HG03342 (cell line): Measurements from ENCODE around the gene LRWD1.
"Not testable (repeated sequence)": the region's sequence is repeated elsewhere in the genome, so short reads cannot be mapped to it uniquely, and the experiment has no call there.

Experiments used
- ATAC-seq: cut with Tn5 transposase; IDR thresholded peaks from one replicate; pipeline ENCODE4 v1.9.1; 2021; ENCODE audit warnings: mild to moderate bottlenecking, moderate library complexity; ENCODE audit not compliant: unreplicated experiment

The LRWD1 gene

DNA sequence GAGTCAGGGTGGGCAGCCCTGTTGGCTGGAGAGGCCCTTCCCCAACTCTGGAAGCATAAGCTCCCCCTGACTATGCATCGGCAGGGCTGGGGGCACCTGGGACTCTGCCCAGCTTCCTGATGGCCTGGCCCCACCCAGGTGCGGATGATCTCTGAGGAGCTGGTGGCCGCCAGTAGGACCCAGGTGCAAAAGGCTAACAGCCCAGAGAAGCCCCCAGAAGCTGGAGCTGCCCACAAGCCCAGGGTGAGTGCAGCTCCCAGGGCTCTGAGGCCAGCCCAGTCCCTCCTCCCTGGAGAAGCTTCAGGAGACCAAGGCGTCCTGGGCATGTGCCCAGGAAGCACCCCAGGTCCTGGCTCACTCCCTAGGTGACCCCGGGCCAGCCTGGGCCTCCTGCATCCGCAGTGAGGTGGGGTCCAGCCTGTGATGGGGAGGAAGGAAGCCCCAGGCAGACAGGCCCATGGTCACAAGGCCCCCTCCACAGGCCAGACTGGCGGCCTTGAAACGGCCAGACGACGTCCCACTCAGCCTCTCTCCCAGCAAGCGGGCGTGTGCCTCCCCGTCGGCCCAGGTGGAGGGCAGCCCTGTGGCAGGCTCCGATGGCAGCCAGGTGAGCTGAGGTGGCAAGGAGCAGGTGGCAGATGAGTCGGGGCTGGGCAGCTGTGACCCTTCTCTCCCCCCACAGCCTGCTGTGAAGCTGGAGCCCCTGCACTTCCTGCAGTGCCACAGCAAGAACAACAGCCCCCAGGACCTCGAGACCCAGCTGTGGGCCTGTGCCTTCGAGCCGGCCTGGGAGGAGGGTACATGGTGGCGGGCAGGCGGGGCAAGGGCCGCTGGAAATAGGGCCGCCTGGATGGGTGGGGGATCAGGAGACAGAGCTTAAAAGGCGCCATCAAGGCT is 3.0 kb downstream of the LRWD1 start:
- no peak for ATAC-seq

DNA sequence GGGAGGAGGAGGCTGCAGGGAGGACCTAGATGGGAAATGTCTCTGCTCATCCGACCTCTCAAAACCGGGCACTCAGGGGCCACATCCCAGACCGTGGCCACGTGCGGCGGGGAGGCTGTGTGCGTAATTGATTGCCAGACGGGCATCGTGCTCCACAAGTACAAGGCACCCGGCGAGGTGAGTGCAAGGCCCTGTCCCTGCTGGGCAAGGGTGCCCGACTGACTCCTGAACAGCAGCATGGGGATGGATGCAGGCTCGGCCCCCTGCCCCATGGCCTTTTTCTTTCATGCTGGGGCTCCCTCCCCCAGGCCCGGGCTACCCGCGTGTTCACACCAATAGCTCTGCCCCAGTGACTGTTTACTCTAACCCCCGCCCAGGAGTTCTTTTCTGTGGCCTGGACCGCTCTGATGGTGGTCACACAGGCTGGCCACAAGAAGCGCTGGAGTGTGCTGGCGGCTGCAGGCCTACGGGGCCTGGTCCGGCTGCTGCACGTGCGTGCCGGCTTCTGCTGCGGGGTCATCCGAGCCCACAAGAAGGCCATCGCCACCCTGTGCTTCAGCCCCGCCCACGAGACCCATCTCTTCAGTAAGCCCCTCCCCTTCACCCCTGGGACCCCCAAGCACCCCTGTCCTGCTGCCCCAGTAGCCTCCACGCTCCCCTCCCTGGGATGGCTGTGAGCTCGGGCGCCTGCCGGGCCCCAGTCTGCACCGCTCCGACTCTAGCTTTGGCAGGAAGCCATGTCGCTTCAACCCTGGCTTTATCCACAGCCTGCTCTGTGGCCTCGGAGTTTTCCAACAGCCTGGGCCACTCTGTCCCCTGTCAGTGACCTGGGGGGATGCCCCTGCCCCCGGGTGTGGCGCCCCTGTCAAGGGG is 3.9 kb downstream of the LRWD1 start:
- ATAC-seq: no peak

DNA sequence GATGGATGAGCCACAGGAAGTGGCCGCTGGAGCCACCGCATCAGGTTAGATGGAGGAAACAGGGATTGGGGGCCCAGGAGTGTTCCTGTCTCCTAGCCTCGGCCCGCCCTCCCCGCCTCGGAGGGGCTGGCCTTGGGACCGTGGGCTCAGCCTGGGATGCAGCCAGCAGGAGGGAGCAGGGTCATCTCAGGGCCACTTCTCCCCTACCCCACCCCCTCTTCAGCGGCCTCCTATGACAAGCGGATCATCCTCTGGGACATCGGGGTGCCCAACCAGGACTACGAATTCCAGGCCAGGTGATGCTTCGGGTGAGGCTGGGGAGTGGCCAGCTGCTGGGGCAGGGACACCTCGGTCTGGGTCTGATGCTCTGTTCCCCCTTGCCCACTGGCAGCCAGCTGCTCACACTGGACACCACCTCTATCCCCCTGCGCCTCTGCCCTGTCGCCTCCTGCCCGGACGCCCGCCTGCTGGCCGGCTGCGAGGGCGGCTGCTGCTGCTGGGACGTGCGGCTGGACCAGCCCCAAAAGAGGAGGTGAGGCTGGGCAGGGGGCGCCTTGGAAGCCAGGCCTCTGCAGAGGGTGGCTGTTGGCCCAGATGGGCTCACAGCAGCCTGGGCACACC is 4.7 kb downstream of the LRWD1 start:
- no peak for ATAC-seq

DNA sequence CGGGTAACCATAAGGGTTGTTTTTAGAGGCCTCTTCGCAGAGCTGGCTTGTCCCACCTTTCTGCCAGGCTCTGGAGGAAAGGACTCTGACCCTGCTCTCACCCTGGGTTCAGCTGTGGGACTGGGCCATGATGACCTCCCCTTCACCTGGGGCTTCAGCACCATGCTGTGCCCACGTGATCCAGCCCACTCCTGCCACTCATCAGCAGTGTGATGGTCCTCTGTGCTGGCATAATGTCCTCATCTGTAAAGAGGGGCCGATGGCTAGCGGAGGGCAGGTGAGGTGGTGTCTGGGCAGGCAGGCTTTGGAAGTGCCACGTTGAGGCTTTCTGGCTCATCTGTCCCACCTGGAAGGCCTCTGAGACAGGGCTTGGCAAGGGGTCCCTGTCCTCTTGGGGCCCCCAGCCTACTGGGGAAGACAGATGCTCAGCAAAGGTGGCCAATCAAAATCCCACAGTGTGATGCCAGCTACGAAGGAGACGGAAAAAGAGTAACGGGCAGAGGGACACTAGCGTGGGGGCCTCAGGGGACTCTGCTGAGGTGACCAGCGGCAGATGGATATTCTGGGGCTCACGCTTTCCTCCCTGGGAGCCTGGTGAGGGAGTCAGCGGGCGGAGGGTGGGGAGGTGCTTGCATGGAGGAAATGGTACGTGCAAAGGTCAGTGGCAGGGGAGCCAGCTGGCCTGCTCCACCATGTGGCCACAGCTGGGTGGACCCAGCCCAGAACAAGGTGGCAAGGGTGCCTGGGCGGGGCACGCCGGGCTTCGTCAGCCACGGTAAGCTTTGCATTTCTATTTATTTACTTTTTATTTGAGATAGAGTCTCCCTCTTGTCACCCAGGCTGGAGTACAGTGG is 5.4 kb downstream of the LRWD1 start:
- no peak for ATAC-seq

DNA sequence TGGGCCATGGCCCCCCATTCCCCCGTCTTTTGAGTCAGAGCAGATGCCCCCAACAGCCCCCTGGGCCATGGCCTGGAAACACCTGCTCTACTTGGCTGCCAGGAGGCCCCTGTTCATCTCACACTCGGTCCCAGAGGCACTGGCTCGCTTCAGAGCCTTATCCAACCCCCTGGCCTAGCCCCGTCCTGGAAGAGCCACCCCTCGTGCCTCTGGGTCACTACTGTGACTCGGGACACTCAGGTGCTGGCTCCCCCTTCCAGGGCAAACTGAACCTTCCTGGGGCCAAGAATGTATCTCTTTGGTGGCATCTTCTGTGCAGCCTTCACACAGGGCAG is 7.0 kb downstream of the LRWD1 start:
- ATAC-seq: no peak

DNA sequence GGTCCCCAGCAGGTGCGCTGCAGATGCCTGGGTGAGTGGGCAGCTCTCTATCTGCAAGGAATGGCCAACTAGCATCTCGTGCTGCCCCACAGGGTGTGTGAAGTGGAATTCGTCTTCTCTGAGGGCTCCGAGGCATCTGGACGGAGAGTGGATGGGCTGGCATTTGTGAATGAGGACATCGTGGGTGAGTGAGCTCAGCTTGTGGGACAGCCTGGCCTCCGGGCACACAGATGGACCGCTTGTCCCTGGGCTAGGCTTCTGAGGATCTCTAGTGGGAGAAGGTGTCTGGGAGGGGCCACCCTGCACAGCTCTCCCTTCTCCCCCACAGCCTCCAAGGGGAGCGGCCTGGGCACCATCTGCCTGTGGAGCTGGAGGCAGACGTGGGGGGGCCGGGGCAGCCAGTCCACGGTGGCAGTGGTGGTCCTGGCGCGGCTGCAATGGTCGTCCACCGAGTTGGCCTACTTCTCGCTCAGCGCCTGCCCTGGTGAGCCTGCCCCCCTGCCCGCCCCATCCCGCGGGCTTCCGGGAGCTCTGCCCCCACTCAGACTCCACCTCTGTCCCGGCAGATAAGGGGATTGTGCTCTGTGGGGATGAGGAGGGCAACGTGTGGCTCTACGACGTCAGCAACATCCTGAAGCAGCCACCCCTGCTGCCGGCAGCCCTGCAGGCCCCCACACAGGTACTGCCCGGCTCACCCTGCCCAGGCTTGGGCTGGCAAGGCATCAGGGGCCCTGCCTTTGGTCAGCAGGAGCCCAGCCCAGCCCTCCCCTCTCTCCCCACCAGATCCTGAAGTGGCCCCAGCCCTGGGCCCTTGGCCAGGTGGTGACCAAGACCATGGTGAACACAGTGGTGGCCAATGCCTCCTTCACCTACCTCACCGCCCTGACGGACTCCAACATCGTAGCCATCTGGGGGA is 7.6 kb downstream of the LRWD1 start:
- no peak for ATAC-seq

DNA sequence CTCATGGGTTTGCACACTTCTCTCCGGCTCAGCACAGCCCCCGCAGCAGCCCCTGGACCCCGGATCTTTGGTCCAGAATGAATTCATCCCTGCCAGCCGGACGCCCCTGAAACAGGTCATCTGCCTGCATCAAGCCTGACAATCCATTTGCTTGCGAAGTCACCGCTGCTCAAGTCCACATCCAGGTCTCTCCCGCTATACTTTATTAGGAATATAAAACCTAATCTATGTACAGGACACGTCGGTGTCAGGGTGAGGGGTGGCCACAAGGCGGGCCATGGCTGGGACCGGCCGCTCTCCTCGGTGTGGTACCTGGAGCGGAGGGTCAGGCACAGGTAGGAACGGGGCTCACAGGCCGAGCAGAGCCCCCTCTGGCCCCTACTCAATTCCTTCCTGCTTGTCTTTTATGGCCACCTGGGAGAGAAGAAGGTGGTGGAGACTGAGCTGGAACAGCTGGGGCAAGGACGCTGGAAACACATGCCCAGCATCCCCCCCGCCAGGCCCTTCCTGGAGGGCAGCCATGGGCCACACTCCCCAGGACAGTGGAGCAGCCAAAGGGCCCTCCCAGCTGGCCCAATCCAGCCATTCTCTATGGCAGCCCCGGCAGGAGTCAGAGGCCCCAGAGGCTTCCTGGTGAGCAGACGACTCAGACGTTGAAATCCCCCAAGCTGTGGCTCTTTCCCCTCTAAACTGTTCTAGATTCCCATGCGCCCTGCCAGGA is 8.6 kb downstream of the LRWD1 start:
- ATAC-seq: no peak

DNA sequence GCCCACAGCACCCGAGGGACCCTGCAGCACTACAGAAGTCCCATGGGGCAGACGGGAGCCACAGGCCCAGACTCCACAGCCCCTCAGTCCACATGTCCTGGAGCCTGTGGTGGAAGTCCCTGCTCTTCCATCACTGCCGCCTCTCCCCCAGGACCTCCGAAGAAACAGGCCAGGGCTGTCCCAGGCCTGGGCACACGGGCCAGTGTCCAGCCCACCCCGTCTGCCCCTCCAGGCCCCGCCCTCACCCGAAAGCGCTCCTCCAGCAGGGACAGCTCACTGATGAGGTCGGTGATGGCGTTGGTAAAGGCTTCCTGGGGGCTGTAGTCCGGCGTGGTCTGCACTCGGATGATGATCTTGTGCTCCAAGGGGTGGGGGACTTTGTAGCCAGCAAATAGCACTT is 9.3 kb downstream of the LRWD1 start:
- not testable (repeated sequence) for ATAC-seq

DNA sequence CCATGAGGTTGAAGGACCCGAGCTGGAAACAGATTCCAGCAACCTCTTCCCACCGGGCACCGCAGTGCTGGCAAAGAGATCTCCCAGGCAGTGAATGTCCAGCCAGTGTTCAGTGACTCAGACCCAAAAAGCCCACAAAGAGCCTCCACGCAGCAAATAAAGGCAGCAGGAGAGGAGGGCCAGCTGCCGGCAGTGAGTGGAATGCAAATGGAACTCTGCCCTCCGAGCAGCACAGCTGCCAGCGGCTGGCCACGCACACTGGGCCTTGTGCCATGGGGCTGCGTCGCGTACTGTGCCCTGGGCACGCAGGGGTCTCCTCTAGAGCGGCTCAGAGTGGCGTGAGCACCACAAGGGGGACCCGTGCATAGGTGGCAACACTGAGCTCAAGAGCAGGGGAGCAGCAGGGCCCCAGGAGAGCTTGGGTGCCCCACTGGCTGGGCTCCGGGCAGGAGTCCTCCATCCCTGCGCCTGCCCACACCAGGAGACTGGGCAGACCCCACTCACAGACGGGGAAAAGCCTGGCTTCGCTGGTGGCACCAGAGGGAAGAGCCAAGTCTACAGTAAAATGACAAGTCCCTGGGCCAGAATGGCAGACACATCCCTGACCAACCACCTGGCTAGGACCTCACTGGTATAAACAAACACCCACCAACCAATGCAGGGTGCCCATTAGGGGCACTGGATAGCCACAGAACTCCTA is 10.1 kb downstream of the LRWD1 start:
- ATAC-seq: not testable (repeated sequence)

DNA sequence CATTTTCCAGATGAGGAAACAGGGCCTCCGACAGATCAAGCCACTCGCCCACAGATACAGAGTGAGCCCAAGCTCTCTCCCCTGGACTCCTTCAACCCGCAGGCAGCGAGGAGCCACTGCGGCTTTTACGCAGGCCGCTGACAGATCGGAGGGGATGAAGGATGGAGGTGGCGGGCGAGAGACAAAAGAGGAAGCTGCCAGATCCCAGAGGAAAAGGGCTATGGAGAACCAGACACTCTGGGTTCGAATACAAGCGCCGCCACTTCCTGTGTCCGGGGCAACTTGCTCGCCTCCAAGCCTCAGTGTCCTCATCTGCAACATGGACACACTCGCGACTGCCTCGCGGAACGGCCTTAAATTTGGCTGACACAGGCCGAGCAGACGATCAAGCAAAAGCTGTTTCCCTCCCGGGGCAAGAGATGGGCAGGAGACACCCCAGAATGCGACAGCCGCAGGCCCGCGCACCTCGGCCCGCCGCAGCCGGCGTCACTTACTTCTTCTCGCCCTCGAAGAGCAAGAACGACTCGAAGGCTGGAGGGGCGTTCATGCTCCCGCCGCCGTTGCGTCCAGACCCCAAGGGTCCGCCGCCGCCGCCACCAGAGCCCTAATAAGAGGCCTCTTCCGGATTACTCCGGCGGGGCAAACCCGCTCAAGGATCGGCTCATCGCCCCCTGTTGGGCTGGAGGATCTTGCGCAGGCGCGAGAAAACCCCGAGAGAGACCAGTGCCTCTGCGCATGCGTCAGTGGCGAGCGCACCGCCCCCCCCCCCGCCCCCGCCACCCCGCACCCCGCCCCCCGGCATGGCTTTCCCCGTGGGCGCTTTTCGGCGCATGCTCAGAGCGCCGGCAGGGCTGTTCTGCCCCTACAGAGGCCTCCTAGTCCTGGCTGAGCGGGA is 13.8 kb downstream of the LRWD1 start, which contains the start of gene POLR2J:
TSS of gene POLR2J (minus strand) at position 609 of the 895 bp plus-strand sequence. CDS start at position 547, 62 bp downstream.
- ATAC-seq: peak; percentile 77

DNA sequence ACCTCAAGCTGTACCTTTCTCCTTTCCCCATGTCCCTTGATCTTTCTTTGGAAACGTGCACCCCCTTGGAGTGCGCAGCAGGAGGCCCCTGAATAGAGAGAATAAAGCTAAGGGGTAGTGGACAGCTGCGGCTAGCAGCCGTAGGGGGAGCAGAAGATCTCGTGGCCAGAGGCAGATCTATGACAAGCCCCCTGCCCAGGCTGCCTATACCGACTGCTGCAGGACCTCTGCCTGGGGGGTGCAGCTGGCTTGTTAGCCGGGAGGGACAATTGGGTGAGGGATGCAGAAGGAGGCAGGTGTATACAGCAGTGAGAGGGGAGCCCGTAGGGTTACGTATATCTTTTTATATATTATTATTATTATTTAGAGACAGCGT is 14.4 kb downstream of the LRWD1 start:
- peak; percentile 20 for ATAC-seq

DNA sequence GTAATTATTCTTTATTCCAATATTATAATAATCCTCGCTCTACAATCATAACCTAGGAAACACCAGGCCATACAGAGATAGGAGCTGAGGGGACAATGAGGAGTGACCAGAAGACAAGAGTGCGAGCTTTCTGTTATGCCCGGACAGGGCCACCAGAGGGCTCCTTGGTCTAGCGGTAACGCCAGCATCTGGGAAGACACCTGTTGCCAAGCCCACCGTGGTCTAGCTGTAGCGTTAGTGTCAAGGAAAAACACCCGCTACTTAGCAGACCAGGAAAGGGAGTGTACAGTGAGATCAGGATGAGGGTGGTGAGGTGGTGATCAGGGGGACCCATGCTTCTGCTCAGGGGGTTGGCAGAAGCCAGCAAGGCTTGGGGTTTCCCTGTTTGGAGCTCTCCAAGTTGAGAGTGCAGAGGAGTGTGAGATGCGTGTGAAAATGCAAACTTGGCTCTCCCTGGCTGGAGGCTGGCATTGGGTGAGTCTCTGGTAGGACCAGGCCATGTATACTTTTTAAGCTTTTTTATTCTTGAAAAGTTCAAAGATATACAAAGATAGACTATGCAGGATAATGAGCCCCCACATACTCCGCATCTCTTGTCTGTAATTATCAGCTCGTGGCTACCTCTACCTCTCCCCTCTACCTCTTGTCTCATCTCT is 15.3 kb downstream of the LRWD1 start:
- ATAC-seq: not testable (repeated sequence)

DNA sequence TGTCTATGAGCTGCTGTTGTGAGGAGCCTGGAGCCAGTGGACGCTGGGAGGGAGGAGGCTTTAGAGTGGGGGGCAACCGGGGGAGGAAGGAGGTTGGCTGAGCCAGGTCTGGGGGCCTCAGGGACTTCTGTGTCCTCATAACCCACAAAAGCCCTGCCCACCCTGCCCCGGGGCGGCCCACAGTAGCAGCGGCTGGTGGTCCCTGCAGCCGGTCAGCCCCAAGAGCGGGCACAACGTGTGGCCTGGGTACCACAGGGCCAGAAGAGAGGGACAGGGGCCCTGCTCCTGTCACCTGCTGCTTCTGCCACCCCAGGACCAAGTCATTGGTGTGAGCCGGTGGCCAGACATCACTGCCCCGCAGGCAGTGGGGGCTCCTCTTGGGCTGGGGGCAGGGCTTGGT is 17.2 kb downstream of the LRWD1 start:
- not testable (repeated sequence) for ATAC-seq

DNA sequence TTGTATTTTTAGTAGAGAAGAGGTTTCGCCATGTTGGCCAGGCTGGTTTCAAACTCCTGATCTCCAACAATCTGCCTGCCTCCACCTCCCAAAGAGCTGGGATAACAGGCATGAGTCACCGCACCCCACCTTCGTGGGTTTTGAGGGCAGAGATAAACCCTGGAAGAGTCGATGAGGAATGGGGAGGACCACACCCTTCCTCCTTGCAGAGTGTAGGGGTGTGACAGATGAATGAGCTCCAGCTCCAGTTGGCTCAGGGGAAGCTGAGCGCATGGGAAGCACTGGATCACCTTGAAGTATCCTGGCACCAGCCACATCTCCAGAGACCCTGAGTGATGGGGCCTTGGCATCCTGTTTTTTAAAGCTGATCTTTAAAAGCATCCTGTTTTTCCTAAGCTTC is 19.5 kb downstream of the LRWD1 start:
- ATAC-seq: not testable (repeated sequence)

DNA sequence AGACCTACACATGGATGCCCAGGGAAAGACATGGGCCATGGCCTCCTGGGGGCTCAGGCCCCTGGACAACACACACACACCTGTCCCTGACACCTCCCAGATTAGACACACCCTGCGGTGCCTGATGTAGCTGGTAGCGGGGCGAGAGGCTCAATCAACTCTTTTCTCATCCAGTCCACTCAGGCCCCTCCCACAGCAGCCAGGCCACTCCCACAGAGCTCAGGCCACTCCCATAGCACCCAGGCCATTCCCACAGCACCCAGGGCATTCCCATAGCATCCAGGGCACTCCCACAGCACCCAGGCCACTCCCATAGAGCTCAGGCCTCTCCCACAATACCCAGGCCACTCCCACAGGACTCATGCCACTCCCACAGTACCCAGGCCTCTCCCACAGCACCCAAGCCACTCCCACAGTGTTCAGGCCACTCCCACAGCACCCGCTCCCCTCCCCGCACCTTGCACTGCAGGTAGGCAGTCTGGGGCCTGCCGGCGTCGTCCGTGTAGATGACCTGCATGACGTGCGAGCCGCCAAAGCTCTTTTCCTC is 25.8 kb downstream of the LRWD1 start:
- ATAC-seq: peak; percentile 34

DNA sequence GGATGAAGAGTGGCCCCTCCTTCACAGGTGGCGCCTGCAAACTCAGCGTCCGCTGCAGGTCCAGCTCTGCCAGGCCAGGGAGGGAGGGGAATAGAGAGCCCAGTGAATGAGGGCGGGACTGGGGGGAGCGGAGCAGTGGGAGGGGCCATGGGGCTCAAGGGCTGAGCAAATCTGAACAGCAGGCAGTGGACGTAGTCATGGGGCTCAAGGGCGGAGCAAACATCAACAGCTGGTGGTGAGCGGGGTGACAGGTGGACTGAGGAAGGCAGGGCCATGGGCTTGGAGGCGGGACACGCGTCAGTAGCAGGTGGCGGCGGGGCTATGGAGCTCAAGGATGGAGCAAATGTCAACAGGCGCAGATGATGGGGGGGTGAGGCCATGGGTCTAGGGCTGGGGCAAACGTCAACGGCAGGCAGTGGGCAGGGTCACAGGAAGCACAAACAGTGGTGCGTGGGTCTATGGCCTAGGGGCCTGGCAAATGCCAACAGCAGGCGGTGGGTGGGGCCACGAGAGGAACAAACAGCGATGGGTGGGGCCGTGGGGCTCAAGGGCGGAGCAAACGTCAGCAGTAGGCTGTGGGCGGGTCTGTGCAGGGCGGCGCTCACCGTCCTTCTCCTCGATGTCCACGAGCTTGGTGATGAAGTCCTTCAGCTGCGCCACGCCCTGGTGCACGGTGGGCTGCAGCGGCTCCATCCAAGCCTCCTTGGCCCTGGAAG is 28.6 kb downstream of the LRWD1 start:
- ATAC-seq: peak; percentile 47
